Hepatocyte (in vitro differentiated cells): ENCODE results near the gene SH3PXD2B. TPM values are rescaled to one million over a fixed set of nuclear protein-coding genes. Genes with fewer than 3 reads are reported as not detected.
"Not testable (repeated sequence)": the region's sequence is repeated elsewhere in the genome, so short reads cannot be mapped to it uniquely, and the experiment has no call there.

Source experiments
- DNase-seq: peaks from one replicate; pipeline ENCODE4 v3.0.0-alpha.2; 2016; ENCODE audit warnings: low spot score
- H2AFZ ChIP-seq: fragments of 200-600 bp; sonication (generic); 2 replicates; pipeline ENCODE4 v1.6.0; 2016; ENCODE audit warnings: antibody characterized with exemption, mild to moderate bottlenecking
- H3K27ac ChIP-seq: fragments of 200-600 bp; sonication (generic); 2 replicates; pipeline ENCODE4 v1.5.1; 2016; ENCODE audit warnings: mild to moderate bottlenecking
- H3K27me3 ChIP-seq: fragments of 200-600 bp; sonication (generic); 2 replicates; pipeline ENCODE4 v1.6.1; 2016
- H3K36me3 ChIP-seq: fragments of 200-600 bp; sonication (generic); replicated peaks from 2 replicates; pipeline ENCODE4 v1.5.1; 2016; ENCODE audit warnings: low read depth; ENCODE audit not compliant: insufficient read depth
- H3K4me1 ChIP-seq: fragments of 200-600 bp; sonication (generic); 2 replicates; pipeline ENCODE4 v1.5.1; 2016; ENCODE audit warnings: mild to moderate bottlenecking, moderate library complexity; ENCODE audit not compliant: insufficient read depth
- H3K4me2 ChIP-seq: fragments of 200-600 bp; sonication (generic); 2 replicates; pipeline ENCODE4 v1.6.0; 2016
- H3K4me3 ChIP-seq: fragments of 200-600 bp; sonication (generic); 2 replicates; pipeline ENCODE4 v1.5.1; 2016; ENCODE audit warnings: mild to moderate bottlenecking
- H3K79me2 ChIP-seq: fragments of 200-600 bp; sonication (generic); 2 replicates; pipeline ENCODE4 v1.6.0; 2017; ENCODE audit warnings: mild to moderate bottlenecking
- H3K9me2 ChIP-seq: fragments of 200-600 bp; sonication (generic); replicated peaks from 2 replicates; pipeline ENCODE4 v1.6.0; 2017; ENCODE audit warnings: mild to moderate bottlenecking; ENCODE audit not compliant: insufficient read depth
- H3K9me3 ChIP-seq: fragments of 200-600 bp; sonication (generic); 2 replicates; pipeline ENCODE4 v1.5.1; 2016; ENCODE audit warnings: low read depth, mild to moderate bottlenecking
- H4K20me1 ChIP-seq: fragments of 200-600 bp; sonication (generic); 2 replicates; pipeline ENCODE4 v1.6.0; 2016; ENCODE audit warnings: mild to moderate bottlenecking; ENCODE audit not compliant: insufficient read depth, poor library complexity, severe bottlenecking
- EZH2 ChIP-seq: fragments of 200-600 bp; sonication (generic); IDR thresholded peaks from 2 replicates; pipeline ENCODE4 v1.6.1; 2016; ENCODE audit warnings: antibody characterized with exemption, mild to moderate bottlenecking, borderline replicate concordance
- EZH2phosphoT487 ChIP-seq: fragments of 200-600 bp; sonication (generic); IDR thresholded peaks from one replicate; pipeline ENCODE4 v1.6.1; 2018; ENCODE audit warnings: antibody characterized with exemption, mild to moderate bottlenecking, low read depth, moderate library complexity; ENCODE audit not compliant: unreplicated experiment, severe bottlenecking
- WGBS: methylation state at CpG from one replicate; pipeline ENCODE4 v1.1.6; 2016; ENCODE audit warnings: low lambda C conversion rate; ENCODE audit errors: missing lambda C conversion rate; 5-methylcytosine and 5-hydroxymethylcytosine counted together
- polyA plus RNA-seq: library from polyadenylated mRNA; unstranded; fragments of >200 nt; fragmentation: Nextera tagmentation; extraction: Ambion mirVana; gene quantifications from 2 replicates; pipeline ENCODE4 v1.2.1, GENCODE V29; 2016
- total RNA-seq: library from RNA; depleted of rRNA; stranded (reverse); fragments of >200 nt; gene quantifications from 2 replicates; pipeline ENCODE4 v1.2.3, GENCODE V29; 2014
- TF ChIP-seq, protein P1 (sequence below): fragments of 200-600 bp; sonication (generic); IDR thresholded peaks from 2 replicates; pipeline ENCODE4 v1.5.1; 2016; ENCODE audit warnings: antibody characterized with exemption, mild to moderate bottlenecking; ENCODE audit not compliant: poor library complexity

The SH3PXD2B gene
- total and polyA plus RNA-seq, 2 experiments from 2014 or later = 27.8 to 28.5 TPM

DNA sequence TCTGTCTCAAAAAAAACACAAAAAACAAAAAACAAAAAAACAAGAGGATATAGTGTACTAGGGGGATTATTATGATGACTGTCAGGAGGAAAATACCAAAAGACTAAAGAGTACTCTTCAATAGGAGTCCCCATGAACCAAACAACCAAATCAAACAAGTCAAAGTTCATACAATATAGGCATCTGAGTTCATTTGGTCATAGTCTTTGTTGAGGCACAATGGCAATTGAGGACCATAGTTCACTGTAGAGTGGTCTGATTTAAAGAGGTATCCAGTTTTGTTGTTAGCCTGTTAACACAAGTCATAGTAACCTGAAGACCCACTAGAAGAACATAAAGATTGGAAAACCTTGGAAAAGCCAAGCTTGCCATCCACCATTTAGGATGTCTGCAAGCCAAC lies 159.5 kb downstream of the SH3PXD2B start:
- no peak for TF ChIP-seq EZH2
- Histone ChIP-seq H3K4me2 (no peak overlapping the region), H3K36me3 (no peaks in the 10 kb centered on the region)

DNA sequence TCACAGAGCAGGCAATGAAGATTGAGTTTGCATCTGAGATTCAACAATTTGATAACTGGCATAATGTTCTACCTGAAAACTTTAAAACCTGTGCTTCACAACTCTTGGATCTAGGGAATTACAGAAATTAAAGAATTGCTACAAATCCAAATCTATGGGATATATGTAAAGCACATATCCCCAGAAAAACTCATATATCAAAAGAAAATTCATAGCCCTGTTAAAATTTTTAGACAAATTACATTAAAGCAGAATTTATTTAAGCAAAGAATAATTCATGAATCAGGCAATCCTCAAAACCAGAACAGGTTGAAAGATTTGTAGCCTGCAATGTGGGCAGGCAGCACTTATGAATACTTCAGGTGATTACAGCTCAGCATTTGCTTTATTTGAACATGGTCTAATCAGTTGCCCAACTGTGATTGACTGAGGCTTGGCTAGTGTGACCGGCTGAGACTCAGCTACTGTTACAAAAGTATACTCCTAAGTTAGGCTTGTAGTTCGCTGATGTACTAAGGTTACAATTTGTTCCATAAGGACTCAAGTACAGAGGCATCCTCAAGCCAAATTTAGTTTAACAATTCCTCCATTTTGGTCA lies 160.5 kb downstream of the SH3PXD2B start:
- Histone ChIP-seq H3K4me1 (peaks cover 6% of the 10 kb centered on the region), H3K79me2 (no peaks in the 10 kb centered on the region), H3K4me3 (no peak overlapping the region), H3K4me2 (no peak overlapping the region), H3K27me3 (no peaks in the 10 kb centered on the region), H3K36me3 (no peaks in the 10 kb centered on the region), H3K9me2 (no peaks in the 10 kb centered on the region), H2AFZ (no peak overlapping the region), H4K20me1 (no peaks in the 10 kb centered on the region), H3K9me3 (no peaks in the 10 kb centered on the region), H3K27ac (no peak overlapping the region)
- 77% methylated on average over 2 of the region's 2 CpGs for WGBS
- DNase-seq = no peak
- no peak for TF ChIP-seq EZH2phosphoT487
- TF ChIP-seq EZH2 = no peak
- TF ChIP-seq, protein P1, sequence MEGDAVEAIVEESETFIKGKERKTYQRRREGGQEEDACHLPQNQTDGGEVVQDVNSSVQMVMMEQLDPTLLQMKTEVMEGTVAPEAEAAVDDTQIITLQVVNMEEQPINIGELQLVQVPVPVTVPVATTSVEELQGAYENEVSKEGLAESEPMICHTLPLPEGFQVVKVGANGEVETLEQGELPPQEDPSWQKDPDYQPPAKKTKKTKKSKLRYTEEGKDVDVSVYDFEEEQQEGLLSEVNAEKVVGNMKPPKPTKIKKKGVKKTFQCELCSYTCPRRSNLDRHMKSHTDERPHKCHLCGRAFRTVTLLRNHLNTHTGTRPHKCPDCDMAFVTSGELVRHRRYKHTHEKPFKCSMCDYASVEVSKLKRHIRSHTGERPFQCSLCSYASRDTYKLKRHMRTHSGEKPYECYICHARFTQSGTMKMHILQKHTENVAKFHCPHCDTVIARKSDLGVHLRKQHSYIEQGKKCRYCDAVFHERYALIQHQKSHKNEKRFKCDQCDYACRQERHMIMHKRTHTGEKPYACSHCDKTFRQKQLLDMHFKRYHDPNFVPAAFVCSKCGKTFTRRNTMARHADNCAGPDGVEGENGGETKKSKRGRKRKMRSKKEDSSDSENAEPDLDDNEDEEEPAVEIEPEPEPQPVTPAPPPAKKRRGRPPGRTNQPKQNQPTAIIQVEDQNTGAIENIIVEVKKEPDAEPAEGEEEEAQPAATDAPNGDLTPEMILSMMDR = no peak

More for the DNA sequence above, 159.5 kb downstream of the SH3PXD2B start:
- Histone ChIP-seq H4K20me1 (no peaks in the 10 kb centered on the region), H2AFZ (no peak overlapping the region), H3K4me3 (no peak overlapping the region), H3K27me3 (no peaks in the 10 kb centered on the region), H3K9me2 (no peaks in the 10 kb centered on the region), H3K27ac (no peak overlapping the region), H3K9me3 (no peaks in the 10 kb centered on the region), H3K79me2 (no peaks in the 10 kb centered on the region), H3K4me1 (peaks cover 6% of the 10 kb centered on the region)
- no peak for DNase-seq

DNA sequence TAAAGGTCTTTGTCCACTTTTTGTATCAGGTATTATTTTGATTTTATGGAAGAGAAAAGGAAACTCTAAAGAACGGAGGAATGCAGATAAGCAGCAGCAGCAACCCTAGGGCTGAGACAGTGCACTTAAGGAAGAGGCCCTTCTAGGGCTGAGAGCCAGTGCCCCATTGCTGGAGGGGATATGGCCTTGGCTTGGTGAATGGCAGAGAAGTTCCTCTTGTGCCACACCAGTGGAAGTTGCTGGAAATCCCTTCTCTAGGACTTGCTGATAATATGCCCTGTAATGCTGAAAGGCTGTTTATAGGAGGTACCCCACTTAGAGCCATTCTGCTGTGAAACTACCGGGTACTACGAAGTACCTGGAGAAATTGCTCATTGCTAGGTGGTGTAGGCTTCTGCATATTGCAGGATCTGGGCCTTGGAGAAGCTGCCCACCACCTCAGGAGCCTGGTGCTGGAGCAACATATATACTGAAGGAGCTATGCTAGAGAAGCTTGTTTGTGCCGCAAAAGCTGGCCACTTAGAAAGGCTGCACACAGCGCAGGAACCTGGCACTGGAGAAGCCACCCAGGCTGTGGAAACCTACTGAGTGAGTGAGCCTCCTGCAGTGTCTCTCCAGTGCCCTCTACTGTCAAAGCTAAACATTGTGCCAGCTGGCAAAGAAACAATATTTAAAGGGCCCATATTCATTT lies 161.1 kb downstream of the SH3PXD2B start:
- Histone ChIP-seq H3K4me3 (no peak overlapping the region), H2AFZ (no peak overlapping the region), H3K79me2 (no peaks in the 10 kb centered on the region), H3K36me3 (no peaks in the 10 kb centered on the region), H3K4me2 (peak overlapping the region; percentile 25), H4K20me1 (no peaks in the 10 kb centered on the region), H3K4me1 (peaks cover 6% of the 10 kb centered on the region), H3K9me3 (no peaks in the 10 kb centered on the region), H3K9me2 (no peaks in the 10 kb centered on the region), H3K27ac (no peak overlapping the region), H3K27me3 (no peaks in the 10 kb centered on the region)
- TF ChIP-seq, protein P1 = peak; percentile 84
- no peak for TF ChIP-seq EZH2phosphoT487
- DNase-seq = peak; percentile 86
- 64% methylated on average over 5 of the region's 5 CpGs for WGBS

DNA sequence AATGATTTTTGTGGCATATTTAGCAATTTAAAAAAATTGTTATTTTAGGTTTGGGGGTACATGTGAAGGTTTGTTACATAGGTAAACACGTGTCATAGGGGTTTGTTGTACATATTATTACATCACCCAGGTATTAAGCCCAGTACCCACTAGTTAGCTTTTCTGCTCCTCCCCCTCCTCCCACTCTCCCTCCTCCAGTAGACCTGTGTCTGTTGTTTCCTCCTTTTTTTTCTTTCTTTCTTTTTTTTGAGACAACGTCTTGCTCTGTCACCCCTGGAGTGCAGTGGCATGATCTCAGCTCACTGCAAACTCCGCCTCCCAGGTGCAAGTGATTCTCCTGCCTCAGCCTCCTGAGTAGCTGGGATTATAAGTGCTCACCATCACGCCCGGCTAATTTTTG lies 162.5 kb downstream of the SH3PXD2B start:
- not testable (repeated sequence) for H4K20me1 ChIP-seq, H3K36me3 ChIP-seq, H3K9me3 ChIP-seq, DNase-seq, H3K4me1 ChIP-seq, H3K4me2 ChIP-seq, H3K79me2 ChIP-seq, H3K4me3 ChIP-seq, H3K9me2 ChIP-seq, H2AFZ ChIP-seq, H3K27ac ChIP-seq, H3K27me3 ChIP-seq
- 77% methylated on average over 5 of the region's 5 CpGs for WGBS
